A549 (cell line): ENCODE results near the gene CCDC87. TPM values are rescaled to one million over a fixed set of nuclear protein-coding genes. Genes with fewer than 3 reads are reported as not detected.
"Not testable (repeated sequence)": the region's sequence is repeated elsewhere in the genome, so short reads cannot be mapped to it uniquely, and the experiment has no call there.

ENCODE experiments used
- ATAC-seq, 2 experiments: fragments of 200-7000 bp in 1 of 2; fragments of >200 bp in 1 of 2; cut with Nextera tagmentation in 1 of 2; cut with Tn5 transposase in 1 of 2; 3 replicates each; pipeline versions ENCODE4 v1.8.0 to v1.9.1; 2018 to 2020; ENCODE audit warnings: mild to moderate bottlenecking in 1 of 2, moderate library complexity in 1 of 2
- CTCF ChIA-PET: fragments of 300-600 bp; sonication (Branson Sonifier 250); formaldehyde crosslinking; extraction: SDS; loops from one replicate; lab custom pipeline; 2021; ENCODE audit warnings: antibody characterized with exemption, inconsistent platforms; lab: Yijun Ruan, JAX
- POLR2A ChIA-PET: fragments of 350-600 bp; formaldehyde crosslinking; extraction: SDS; loops from one replicate; lab custom pipeline; 2021; ENCODE audit warnings: antibody characterized with exemption, inconsistent platforms; lab: Yijun Ruan, JAX
- DNase-seq, 2 experiments: peaks; one replicate each; pipeline versions ENCODE4 v3.0.0 to v3.0.0-alpha.2; 2011 to 2016; ENCODE audit warnings: low read depth in 1 of 2, low spot score in 1 of 2
- FAIRE-seq: peaks from 2 replicates; lab custom pipeline; 2011; peaks lifted over from hg19 to GRCh38; lab: Jason Lieb, UNC
- H3K27ac ChIP-seq, 2 experiments: fragments of >200 bp; sonication (Bioruptor Twin); formaldehyde crosslinking; 3 replicates each; pipeline ENCODE4 v1.5.1; 2016 to 2017
- H3K4me1 ChIP-seq: fragments of >200 bp; sonication (Bioruptor Twin); formaldehyde crosslinking; 3 replicates; pipeline ENCODE4 v1.6.1; 2016
- H3K4me2 ChIP-seq: fragments of >200 bp; sonication (Bioruptor Twin); formaldehyde crosslinking; 3 replicates; pipeline ENCODE4 v1.6.1; 2016
- H3K4me3 ChIP-seq: fragments of >200 bp; sonication (Bioruptor Twin); formaldehyde crosslinking; 3 replicates; pipeline ENCODE4 v1.5.1; 2016
- H3K9me3 ChIP-seq: fragments of >200 bp; sonication (Bioruptor Twin); formaldehyde crosslinking; 3 replicates; pipeline ENCODE4 v1.6.1; 2016
- BHLHE40 ChIP-seq: IDR thresholded peaks from 2 replicates; pipeline ENCODE4 v1.6.1; 2012; ENCODE audit warnings: low read depth, low read length, inconsistent platforms
- CBX2 ChIP-seq: fragments of 200-600 bp; sonication (generic); IDR thresholded peaks from 2 replicates; pipeline ENCODE4 v1.6.1; 2016; ENCODE audit warnings: low read depth, mild to moderate bottlenecking, borderline replicate concordance
- EHMT2 ChIP-seq: fragments of 200-600 bp; sonication (generic); IDR thresholded peaks from 2 replicates; pipeline ENCODE4 v1.6.1; 2016; ENCODE audit warnings: antibody characterized with exemption, low read depth, mild to moderate bottlenecking, moderate library complexity
- GATA3 ChIP-seq: IDR thresholded peaks from 2 replicates; pipeline ENCODE4 v1.6.1; 2012; ENCODE audit warnings: borderline replicate concordance
- HDAC2 ChIP-seq: fragments of 200-600 bp; sonication (generic); IDR thresholded peaks from 2 replicates; pipeline ENCODE4 v1.6.1; 2016
- HOXA7 ChIP-seq: fragments of 250-450 bp; sonication (Bioruptor Pico); IDR thresholded peaks from 2 replicates; pipeline ENCODE4 v1.5.0; 2020; ENCODE audit warnings: mild to moderate bottlenecking, moderate library complexity
- JUN ChIP-seq, 2 experiments: fragments of >200 bp; sonication (Bioruptor Twin); formaldehyde crosslinking; IDR thresholded peaks; 2 replicates in 1 of 2; 3 replicates in 1 of 2; pipeline ENCODE4 v1.6.1; 2016 to 2017
- JUNB ChIP-seq: fragments of >200 bp; sonication (Bioruptor Twin); formaldehyde crosslinking; IDR thresholded peaks from 2 replicates; pipeline ENCODE4 v1.6.1; 2016
- KDM1A ChIP-seq: fragments of 200-600 bp; sonication (generic); IDR thresholded peaks from 2 replicates; pipeline ENCODE4 v1.6.1; 2016; ENCODE audit warnings: low read depth, mild to moderate bottlenecking
- KDM5A ChIP-seq: fragments of 200-600 bp; sonication (generic); IDR thresholded peaks from 2 replicates; pipeline ENCODE4 v1.6.1; 2016; ENCODE audit warnings: antibody characterized with exemption, mild to moderate bottlenecking
- MAZ ChIP-seq: fragments of 150-350 bp; IDR thresholded peaks from 2 replicates; pipeline ENCODE4 v1.6.1; 2014; ENCODE audit warnings: antibody characterized with exemption, low read depth, low read length, borderline replicate concordance
- PHF8 ChIP-seq: fragments of 200-600 bp; sonication (generic); IDR thresholded peaks from 2 replicates; pipeline ENCODE4 v1.6.1; 2016; ENCODE audit warnings: low read depth, mild to moderate bottlenecking, antibody characterized with exemption, moderate library complexity, borderline replicate concordance
- RCOR1 ChIP-seq: fragments of 150-350 bp; IDR thresholded peaks from 2 replicates; pipeline ENCODE4 v1.6.1; 2014; ENCODE audit warnings: antibody characterized with exemption, low read length, low read depth
- RNF2 ChIP-seq: fragments of 200-600 bp; sonication (generic); IDR thresholded peaks from 2 replicates; pipeline ENCODE4 v1.6.1; 2016; ENCODE audit warnings: low read depth, mild to moderate bottlenecking, antibody characterized with exemption, moderate library complexity, borderline replicate concordance
- WGBS: methylation state at CpG from one replicate; pipeline ENCODE4 v1.1.6; 2017; ENCODE audit errors: missing lambda C conversion rate; 5-methylcytosine and 5-hydroxymethylcytosine counted together
- polyA plus RNA-seq, 4 experiments: library from polyadenylated mRNA; depleted of rRNA in 3 of 4; stranded (reverse); fragments of >200 nt; fragmentation: RNase III in 1 of 4; extraction: RNeasy Plus Mini Kit Qiagen cat#74134 plus additional on column Dnase treatment in 1 of 4; gene quantifications; 2 replicates in 3 of 4; 3 replicates in 1 of 4; pipeline ENCODE4 v1.2.3, GENCODE V29; 2011 to 2017
- TF ChIP-seq, protein P1 (sequence below): fragments of 450-650 bp; IDR thresholded peaks from 2 replicates; pipeline ENCODE4 v1.6.1; 2014; ENCODE audit warnings: antibody characterized with exemption
- TF ChIP-seq, protein P2 (sequence below): IDR thresholded peaks from 2 replicates; pipeline ENCODE4 v1.6.1; 2012
- TF ChIP-seq, protein P3 (sequence below): fragments of 250-450 bp; sonication (Bioruptor Pico); IDR thresholded peaks from 2 replicates; pipeline ENCODE4 v1.5.0; 2021; ENCODE audit warnings: mild to moderate bottlenecking, moderate library complexity, borderline replicate concordance
- TF ChIP-seq, protein P4 (sequence below): IDR thresholded peaks from 2 replicates; pipeline ENCODE4 v1.6.1; 2012

The CCDC87 gene
- polyA plus RNA-seq, 2 of the 4 experiments (the other 2 are of a cell fraction), result 0.47 to 0.68 TPM

DNA sequence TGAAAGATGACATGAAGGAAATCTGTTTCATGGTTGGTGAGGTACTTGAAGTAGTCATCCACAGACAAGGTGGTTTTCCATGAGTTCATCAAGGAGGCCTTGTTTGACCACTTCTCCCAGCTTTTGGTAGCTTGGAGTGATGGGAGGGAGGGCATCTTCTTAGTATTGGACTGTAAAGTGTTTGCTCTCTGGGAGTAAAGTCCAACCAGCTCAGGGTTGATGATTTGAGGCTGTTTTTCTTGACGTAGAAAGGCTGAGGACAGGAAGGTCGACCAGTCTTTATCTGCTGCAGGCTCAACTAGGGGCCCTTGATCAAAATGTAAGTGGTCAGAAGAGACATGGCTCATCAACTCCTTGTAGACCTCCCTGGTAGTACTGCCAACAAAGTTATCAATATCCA is 1.7 kb downstream of the CCDC87 start (continued):
- TF ChIP-seq MAZ (no peak), EHMT2 (no peak), HDAC2 (no peak), PHF8 (no peak), RCOR1 (no peak)
- TF ChIP-seq, protein P1, sequence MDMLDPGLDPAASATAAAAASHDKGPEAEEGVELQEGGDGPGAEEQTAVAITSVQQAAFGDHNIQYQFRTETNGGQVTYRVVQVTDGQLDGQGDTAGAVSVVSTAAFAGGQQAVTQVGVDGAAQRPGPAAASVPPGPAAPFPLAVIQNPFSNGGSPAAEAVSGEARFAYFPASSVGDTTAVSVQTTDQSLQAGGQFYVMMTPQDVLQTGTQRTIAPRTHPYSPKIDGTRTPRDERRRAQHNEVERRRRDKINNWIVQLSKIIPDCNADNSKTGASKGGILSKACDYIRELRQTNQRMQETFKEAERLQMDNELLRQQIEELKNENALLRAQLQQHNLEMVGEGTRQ, result no peak

DNA sequence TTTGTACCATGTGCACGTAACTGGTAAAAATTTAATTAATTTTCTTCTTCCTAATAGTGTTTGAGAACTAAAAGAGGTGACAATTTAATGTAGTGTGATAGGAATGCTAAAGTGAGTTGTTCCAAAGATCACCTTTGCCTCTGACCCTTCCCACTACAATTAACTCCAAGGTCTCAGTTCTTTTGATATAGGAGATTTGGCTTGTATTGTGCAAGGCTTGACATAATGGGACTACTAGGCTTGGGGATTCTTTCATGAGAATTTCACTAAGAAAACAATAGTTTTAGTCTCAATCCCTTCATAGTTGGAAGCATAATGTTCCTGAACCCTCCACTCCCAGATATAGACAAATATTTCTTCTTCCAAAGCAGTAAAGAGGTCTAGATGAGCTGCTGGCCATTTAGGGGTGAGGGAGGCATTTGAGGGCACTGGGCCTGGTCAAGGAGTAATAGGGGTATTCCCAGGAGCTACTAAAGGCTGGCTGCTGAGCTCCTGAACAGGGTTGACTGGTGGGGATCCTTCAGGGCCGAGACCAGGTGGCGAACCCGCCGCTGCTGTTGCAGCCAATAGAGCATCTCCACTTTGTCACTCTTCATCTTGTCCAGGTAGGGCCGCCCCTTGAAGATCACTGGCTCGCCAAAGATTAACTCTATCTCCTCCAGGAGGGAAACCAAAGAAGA is 2.7 kb downstream of the CCDC87 start:
- TF ChIP-seq HDAC2 (no peak), KDM1A (no peak), HOXA7 (CRISPR knock-in tag) (no peak), JUNB (no peak), GATA3 (no peak), MAZ (no peak), JUN (IDR thresholded peaks at IDR 0.05) (no peak), PHF8 (no peak), KDM5A (no peak), BHLHE40 (no peak), CBX2 (no peak), RNF2 (no peak)
- TF ChIP-seq, protein P2, sequence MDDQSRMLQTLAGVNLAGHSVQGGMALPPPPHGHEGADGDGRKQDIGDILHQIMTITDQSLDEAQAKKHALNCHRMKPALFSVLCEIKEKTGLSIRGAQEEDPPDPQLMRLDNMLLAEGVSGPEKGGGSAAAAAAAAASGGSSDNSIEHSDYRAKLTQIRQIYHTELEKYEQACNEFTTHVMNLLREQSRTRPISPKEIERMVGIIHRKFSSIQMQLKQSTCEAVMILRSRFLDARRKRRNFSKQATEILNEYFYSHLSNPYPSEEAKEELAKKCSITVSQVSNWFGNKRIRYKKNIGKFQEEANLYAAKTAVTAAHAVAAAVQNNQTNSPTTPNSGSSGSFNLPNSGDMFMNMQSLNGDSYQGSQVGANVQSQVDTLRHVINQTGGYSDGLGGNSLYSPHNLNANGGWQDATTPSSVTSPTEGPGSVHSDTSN, result no peak
- TF ChIP-seq, protein P3, sequence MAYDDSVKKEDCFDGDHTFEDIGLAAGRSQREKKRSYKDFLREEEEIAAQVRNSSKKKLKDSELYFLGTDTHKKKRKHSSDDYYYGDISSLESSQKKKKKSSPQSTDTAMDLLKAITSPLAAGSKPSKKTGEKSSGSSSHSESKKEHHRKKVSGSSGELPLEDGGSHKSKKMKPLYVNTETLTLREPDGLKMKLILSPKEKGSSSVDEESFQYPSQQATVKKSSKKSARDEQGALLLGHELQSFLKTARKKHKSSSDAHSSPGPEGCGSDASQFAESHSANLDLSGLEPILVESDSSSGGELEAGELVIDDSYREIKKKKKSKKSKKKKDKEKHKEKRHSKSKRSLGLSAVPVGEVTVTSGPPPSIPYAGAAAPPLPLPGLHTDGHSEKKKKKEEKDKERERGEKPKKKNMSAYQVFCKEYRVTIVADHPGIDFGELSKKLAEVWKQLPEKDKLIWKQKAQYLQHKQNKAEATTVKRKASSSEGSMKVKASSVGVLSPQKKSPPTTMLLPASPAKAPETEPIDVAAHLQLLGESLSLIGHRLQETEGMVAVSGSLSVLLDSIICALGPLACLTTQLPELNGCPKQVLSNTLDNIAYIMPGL, result no peak
- TF ChIP-seq, protein P4, sequence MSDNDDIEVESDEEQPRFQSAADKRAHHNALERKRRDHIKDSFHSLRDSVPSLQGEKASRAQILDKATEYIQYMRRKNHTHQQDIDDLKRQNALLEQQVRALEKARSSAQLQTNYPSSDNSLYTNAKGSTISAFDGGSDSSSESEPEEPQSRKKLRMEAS, result no peak
- POLR2A ChIA-PET, result interaction anchor here (0.5 kb wide), 1 partner anchor 745 kb away, joined by 6 read pairs; no protein-coding TSS in a partner anchor
- no peaks in the 10 kb centered on the region; the same call in 2 of the 3 replicates for H3K9me3 ChIP-seq
- CTCF ChIA-PET, result interaction anchor here (0.6 to 9.5 kb wide), 11 partner anchors 10 to 473 kb away, joined by 3 to 89 read pairs (median 4); partner anchors contain the start of genes CTSF, MRPL11 and RBM4B
- WGBS, result 85% methylated on average over 7 of the region's 7 CpGs
- DNase-seq (no peak), FAIRE-seq (no peak), ATAC-seq (no peak)
- H3K4me3 ChIP-seq, result no peak overlapping the region
- H3K4me1 ChIP-seq, result peaks cover 9% of the 10 kb centered on the region; the same call in 2 of the 3 replicates
- no peak overlapping the region for H3K27ac ChIP-seq
- no peak overlapping the region for H3K4me2 ChIP-seq

DNA sequence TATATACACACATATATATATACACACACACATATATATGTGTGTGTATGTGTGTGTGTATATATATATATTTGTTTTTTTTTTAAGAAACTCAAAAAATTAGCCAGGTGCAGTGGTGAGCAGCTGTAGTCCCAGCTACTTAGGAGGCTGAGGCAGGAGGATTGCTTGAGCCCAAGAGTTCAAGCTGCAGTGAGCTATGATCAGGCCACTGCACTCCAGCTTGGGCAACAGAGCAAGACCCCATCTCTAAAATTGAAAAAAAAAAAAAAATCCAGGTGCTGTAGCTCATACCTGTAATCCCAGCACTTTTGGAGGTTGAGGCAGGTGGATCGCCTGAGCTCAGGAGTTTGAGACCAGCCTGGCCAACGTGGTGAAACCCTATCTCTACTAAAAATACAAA is 3.5 kb downstream of the CCDC87 start:
- CTCF ChIA-PET, result interaction anchor here (1.5 to 9.5 kb wide), 3 partner anchors 9 to 88 kb away, joined by 3 to 89 read pairs (median 21); partner anchors contain the start of gene RBM4B
- 57% methylated on average over 2 of the region's 2 CpGs for WGBS

More for the DNA sequence above, 3.5 kb downstream of the CCDC87 start:
- ATAC-seq, H3K4me2 ChIP-seq, DNase-seq, FAIRE-seq, H3K4me1 ChIP-seq, H3K9me3 ChIP-seq, H3K4me3 ChIP-seq, H3K27ac ChIP-seq: not testable (repeated sequence)
- POLR2A ChIA-PET, result interaction anchor here (0.5 kb wide), 1 partner anchor 744 kb away, joined by 6 read pairs; no protein-coding TSS in a partner anchor
